GM12872 (cell line): ENCODE measurements around the gene WWOX.

ENCODE experiments used
- TF ChIP-seq, protein P1 (sequence below): IDR thresholded peaks from 3 replicates; pipeline ENCODE4 v1.5.1; 2011; ENCODE audit warnings: low read depth, mild to moderate bottlenecking, low read length, moderate library complexity; ENCODE audit not compliant: insufficient read depth

Gene WWOX

DNA sequence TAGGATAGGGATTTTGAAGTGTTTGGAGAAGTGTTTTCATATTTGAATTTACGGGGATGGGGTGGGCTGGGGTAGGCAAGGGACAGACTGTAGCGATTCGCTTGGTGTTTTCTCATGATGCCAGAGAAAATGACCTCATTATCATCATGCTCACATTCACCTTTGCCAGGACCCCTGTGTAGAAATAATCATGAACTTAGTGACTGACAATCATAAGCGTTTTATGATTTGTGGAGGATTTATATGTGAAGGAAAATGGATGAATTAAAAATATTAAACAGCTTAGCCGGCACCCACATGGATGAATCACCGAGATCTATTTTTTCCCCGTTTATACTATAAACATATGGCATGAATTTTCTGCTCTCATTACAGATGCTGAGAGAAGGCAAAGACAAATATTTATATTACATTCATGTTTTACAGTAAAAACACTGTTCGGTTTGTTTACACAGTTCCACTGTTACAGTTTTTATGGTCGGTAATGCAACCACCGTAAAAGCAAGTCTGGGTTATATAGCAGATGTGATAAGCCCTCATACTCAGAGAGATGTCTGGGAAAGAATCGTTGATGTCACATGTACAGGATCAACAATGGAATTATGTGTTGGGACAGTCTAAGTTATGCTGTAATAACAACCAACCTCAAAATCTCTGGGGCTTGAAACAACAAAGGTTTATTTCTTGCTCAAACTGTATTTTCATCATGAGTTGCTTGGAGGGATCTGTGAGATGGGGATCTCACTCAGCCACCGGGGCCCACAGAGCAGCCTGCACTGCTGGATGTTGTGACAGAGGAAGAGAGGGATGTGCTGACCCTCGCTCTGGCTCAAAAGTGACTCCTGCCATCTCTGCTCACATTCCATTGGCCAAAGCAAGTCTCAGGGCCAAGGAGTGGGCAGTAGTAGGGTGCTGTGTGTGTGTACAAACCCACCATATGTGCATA is 85.1 kb downstream of the WWOX start:
- TF ChIP-seq, protein P1, sequence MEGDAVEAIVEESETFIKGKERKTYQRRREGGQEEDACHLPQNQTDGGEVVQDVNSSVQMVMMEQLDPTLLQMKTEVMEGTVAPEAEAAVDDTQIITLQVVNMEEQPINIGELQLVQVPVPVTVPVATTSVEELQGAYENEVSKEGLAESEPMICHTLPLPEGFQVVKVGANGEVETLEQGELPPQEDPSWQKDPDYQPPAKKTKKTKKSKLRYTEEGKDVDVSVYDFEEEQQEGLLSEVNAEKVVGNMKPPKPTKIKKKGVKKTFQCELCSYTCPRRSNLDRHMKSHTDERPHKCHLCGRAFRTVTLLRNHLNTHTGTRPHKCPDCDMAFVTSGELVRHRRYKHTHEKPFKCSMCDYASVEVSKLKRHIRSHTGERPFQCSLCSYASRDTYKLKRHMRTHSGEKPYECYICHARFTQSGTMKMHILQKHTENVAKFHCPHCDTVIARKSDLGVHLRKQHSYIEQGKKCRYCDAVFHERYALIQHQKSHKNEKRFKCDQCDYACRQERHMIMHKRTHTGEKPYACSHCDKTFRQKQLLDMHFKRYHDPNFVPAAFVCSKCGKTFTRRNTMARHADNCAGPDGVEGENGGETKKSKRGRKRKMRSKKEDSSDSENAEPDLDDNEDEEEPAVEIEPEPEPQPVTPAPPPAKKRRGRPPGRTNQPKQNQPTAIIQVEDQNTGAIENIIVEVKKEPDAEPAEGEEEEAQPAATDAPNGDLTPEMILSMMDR = no peak

DNA sequence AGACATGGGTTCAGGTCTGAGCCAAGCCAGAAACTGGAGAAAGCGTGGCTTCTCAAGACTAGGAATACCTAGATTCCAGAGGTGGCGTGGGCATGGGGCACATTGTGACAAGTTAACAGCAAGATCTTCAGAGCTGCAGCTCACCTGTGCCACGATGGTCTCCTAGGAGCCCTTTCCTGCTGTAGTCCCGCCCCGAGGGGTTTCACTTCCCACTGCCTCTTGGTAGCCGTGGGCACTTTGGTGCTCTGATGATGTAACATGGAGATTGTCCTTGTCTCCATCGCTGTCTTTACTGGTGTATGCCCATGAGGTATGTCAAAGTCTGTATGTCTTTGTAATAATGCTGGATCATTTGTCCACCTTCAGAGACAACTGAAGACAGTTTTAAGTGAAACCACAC is 89.7 kb downstream of the WWOX start:
- TF ChIP-seq, protein P1 = no peak

DNA sequence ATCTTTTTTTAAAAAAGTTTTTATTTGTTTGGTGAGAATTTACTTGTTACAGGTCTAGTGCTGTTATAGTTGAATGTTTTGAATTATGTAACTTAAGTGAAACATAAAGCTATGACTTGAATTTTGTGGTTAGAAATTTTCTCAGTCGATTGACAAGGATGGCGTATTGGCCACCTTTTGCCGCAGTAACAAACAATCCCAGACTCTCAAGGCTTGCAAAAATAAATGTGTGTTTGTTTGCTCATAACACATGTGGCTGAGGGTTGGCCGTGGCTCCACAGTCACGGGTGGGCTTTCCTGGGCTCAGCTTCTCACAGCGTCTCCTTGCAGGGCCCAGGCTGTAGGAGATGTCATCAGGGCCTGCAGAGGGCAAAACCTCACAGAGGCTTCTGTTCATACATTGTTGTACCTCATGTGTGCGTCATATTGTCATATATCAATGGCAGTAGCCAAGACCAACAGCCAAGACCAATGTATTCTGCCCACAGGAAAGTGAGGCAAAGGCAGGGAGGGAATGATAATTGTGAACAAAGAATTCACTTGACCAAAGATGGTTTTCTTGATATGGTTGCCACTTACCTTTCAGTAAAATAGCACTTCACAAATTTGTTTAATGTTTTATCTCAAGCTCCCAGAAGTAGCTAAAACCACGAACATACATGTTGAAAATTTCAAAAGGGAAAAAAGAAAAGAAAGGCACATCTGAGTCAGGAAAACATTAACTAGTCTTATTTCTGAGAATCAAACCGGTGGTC is 93.5 kb downstream of the WWOX start:
- TF ChIP-seq, protein P1 = no peak

DNA sequence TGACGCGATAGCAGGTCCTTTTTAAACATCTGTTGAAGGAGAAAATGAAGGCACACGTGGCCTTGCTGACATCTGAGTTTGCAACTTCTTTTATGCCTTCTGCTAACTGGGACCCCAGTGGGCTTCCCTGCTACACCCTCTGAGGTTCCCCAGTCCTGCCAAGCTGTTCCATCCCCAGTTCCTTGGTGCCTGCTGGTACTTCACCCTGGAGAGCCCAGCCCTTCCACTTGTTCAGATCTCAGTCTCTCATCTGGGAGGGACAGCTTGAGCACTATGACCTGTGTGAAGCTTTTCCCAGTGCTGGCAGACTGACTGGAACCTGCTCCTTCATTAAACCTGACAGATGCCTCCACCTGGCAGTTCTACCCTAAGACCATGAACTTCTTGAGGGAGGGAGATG is 95.5 kb downstream of the WWOX start:
- TF ChIP-seq, protein P1 = no peak

DNA sequence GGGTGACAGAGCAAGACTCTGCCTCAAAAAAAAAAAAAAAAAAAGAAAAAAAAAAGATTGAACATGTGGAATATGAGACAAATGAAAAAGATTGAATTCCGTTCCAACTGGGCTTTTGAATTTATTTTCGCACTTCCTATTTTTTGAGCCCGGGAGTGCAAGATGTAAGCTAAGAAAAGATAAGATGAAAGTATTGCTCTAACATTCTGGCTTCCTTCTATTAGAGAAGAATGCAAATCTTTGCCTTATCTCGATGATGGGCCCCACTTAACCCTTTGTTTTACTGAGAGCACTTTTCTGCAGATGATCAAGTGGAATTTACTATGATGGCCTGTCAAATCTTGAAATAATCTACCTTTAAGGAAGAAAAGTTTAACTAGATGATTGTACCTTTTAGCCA is 96.3 kb downstream of the WWOX start:
- TF ChIP-seq, protein P1 = no peak

DNA sequence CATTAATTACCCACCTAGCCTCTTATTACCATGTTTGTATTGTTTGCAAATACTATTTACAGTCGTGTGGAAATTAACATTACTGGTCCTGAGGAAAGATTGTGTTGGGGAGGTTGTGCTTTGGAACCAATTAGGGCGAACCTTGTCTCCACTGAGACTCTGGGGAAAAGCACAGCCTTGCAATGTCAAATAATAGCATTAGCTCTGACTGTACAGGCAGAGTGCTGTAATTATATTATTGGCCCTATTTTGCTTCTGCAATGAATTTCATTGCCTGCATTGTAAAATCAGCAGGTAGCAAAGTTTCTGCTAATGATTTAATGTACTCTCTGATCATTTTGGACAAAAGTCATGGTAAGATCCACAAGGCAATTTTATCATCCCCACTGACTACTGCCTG is 97.0 kb downstream of the WWOX start:
- TF ChIP-seq, protein P1 = no peak

DNA sequence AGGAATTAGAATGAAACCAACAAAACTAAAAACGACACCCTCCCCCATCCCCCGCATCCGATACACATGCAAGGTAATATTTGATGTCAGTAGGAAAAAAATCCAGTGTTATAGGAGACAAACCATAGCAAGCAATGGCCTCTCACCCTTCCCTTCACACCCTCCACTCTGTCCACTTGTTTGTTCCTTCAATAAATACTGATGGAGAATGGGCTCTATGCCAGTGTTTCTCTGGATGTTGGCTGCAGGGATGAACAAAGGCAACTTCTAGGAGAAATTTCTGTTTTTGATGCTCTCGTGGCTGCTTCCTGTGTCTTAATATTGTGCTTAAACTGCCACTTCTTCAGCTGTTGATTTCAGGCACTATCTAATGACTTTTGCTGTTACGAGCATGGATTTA is 98.8 kb downstream of the WWOX start:
- TF ChIP-seq, protein P1 = no peak
